ENCODE measurements around the gene MEGF6.

The MEGF6 gene

GRCh38 chr1:3514404-3514803 lies 96.9 kb downstream of the MEGF6 start:
- TF ChIP-seq CTCF (IDR thresholded peaks at IDR 0.05; ENCODE audit: low read depth, low read length): no peak
- DNase-seq: no peak
- no peaks in the 10 kb centered on the region for H3K4me1 ChIP-seq
- H3K4me3 ChIP-seq (ENCODE audit: low read depth, low read length): no peak overlapping the region
- no peaks in the 10 kb centered on the region for H3K27me3 ChIP-seq
- no peaks in the 10 kb centered on the region for H3K36me3 ChIP-seq
- no peaks in the 10 kb centered on the region for H3K9me3 ChIP-seq

GRCh38 chr1:3511856-3512255 lies 99.5 kb downstream of the MEGF6 start:
- TF ChIP-seq CTCF (IDR thresholded peaks at IDR 0.05; ENCODE audit: low read depth, low read length): no peak
- Histone ChIP-seq H3K27me3 (no peaks in the 10 kb centered on the region), H3K4me1 (no peaks in the 10 kb centered on the region)

GRCh38 chr1:3511306-3511705 lies 100.0 kb downstream of the MEGF6 start:
- Histone ChIP-seq H3K4me1 (no peaks in the 10 kb centered on the region), H3K4me3 (ENCODE audit: low read depth, low read length) (no peak overlapping the region), H3K36me3 (no peaks in the 10 kb centered on the region), H3K27me3 (no peaks in the 10 kb centered on the region), H3K9me3 (no peaks in the 10 kb centered on the region)
- no peak for TF ChIP-seq CTCF (IDR thresholded peaks at IDR 0.05; ENCODE audit: low read depth, low read length)
- DNase-seq: no peak

More at GRCh38 chr1:3511856-3512255, 99.5 kb downstream of the MEGF6 start:
- H3K36me3 ChIP-seq: no peaks in the 10 kb centered on the region
- H3K9me3 ChIP-seq: no peaks in the 10 kb centered on the region
- no peak overlapping the region for H3K4me3 ChIP-seq (ENCODE audit: low read depth, low read length)
- DNase-seq: no peak

GRCh38 chr1:3510956-3511250 lies 100.4 kb downstream of the MEGF6 start:
- no peak for TF ChIP-seq CTCF (IDR thresholded peaks at IDR 0.05; ENCODE audit: low read depth, low read length)
- H3K9me3 ChIP-seq: no peaks in the 10 kb centered on the region
- no peak for DNase-seq
- no peaks in the 10 kb centered on the region for H3K27me3 ChIP-seq
- no peak overlapping the region for H3K4me3 ChIP-seq (ENCODE audit: low read depth, low read length)
- no peaks in the 10 kb centered on the region for H3K4me1 ChIP-seq
- no peaks in the 10 kb centered on the region for H3K36me3 ChIP-seq

GRCh38 chr1:3510136-3510955 lies 101.0 kb downstream of the MEGF6 start:
- no peaks in the 10 kb centered on the region for H3K9me3 ChIP-seq
- H3K27me3 ChIP-seq: no peaks in the 10 kb centered on the region
- TF ChIP-seq CTCF (IDR thresholded peaks at IDR 0.05; ENCODE audit: low read depth, low read length): no peak
- H3K4me1 ChIP-seq: no peaks in the 10 kb centered on the region
- DNase-seq: no peak
- no peaks in the 10 kb centered on the region for H3K36me3 ChIP-seq
- no peak overlapping the region for H3K4me3 ChIP-seq (ENCODE audit: low read depth, low read length)

GRCh38 chr1:3509721-3510120 lies 101.6 kb downstream of the MEGF6 start:
- DNase-seq: no peak
- TF ChIP-seq CTCF (IDR thresholded peaks at IDR 0.05; ENCODE audit: low read depth, low read length): no peak
- Histone ChIP-seq H3K9me3 (no peaks in the 10 kb centered on the region), H3K27me3 (no peaks in the 10 kb centered on the region), H3K36me3 (no peaks in the 10 kb centered on the region), H3K4me3 (ENCODE audit: low read depth, low read length) (no peak overlapping the region), H3K4me1 (no peaks in the 10 kb centered on the region)

All from BE2C (cell line).